ENCODE measurements around the gene C16orf90. TPM values are rescaled to one million over a fixed set of nuclear protein-coding genes. Genes with fewer than 3 reads are reported as not detected.
"Not testable (repeated sequence)": the region's sequence is repeated elsewhere in the genome, so short reads cannot be mapped to it uniquely, and the experiment has no call there.

The C16orf90 gene
- total and polyA plus RNA-seq, 8 donors, result not detected

DNA sequence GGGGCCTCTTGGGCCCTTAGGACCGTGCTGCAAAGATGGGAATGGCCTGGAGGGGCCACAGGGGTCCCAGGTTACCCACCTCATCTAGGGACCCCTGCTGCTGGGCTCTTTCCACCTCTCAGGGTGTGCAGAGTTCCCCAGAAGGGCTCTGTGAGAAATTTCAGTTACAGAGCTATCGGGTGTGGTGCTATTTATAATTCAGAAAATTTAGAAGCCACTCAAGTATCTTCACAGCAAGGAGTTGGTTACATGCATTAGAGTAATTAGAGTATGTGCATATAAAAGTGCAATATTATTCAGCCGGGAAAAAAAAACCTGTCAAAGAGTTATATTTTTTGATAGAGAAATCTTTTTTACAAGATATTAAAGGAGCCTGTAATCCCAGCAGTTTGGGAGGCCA lies 18.9 kb downstream of the C16orf90 start:
- no peak for DNase-seq
- FAIRE-seq, result no peak
- Histone ChIP-seq H3K27ac (no peak overlapping the region), H3K27me3 (no peaks in the 10 kb centered on the region), H3K9me3 (no peaks in the 10 kb centered on the region), H3K36me3 (peaks cover 0 to 10% (median 0%) of the 10 kb centered on the region in 3 donors), H3K4me3 (no peak overlapping the region), H3K4me1 (no peaks in the 10 kb centered on the region)
- TF ChIP-seq, protein P1, sequence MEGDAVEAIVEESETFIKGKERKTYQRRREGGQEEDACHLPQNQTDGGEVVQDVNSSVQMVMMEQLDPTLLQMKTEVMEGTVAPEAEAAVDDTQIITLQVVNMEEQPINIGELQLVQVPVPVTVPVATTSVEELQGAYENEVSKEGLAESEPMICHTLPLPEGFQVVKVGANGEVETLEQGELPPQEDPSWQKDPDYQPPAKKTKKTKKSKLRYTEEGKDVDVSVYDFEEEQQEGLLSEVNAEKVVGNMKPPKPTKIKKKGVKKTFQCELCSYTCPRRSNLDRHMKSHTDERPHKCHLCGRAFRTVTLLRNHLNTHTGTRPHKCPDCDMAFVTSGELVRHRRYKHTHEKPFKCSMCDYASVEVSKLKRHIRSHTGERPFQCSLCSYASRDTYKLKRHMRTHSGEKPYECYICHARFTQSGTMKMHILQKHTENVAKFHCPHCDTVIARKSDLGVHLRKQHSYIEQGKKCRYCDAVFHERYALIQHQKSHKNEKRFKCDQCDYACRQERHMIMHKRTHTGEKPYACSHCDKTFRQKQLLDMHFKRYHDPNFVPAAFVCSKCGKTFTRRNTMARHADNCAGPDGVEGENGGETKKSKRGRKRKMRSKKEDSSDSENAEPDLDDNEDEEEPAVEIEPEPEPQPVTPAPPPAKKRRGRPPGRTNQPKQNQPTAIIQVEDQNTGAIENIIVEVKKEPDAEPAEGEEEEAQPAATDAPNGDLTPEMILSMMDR (IDR thresholded peaks at IDR 0.05), result no peak
- WGBS, 2 donors, result 89 to 97% methylated on average over 3 of the region's 3 CpGs
- ATAC-seq, result no peak
- intact Hi-C loops (cut with DNase I), result no loop called here

DNA sequence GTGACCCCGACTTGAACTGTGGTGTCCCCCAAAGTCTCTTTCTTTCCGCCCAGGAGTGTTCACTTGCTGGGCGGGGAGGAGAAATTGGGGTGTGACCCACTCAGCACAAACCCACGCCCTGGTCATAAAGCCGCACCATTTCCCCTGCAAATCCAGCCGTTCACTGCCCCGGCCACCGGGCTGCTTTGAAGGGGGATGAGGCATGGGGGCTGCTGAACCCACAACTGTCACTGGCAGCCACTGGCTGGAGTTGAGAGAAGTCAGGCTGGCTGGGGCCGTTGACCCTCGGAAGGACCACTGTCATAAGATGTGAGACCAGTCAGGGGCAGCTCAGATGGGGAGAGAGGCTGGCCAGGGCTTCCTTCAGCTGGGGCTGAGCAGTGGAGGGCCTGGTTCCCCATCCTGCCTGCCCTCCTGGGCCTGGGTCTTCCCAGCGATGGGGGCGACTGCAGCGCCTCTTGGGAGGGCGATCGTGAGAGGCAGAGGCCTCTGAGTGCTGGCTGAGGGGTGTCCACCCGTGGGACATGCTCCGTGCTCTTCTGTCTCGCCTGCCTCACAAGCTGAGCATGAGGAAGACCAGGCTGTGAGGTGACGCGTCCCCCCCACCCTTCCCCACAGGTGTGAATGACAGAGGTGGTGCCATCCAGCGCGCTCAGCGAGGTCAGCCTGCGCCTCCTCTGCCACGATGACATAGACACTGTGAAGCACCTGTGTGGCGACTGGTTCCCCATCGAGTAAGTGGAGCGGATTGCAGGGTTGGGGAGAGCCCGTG lies 19.5 kb downstream of the C16orf90 start:
- Histone ChIP-seq H3K36me3 (peaks cover 0 to 10% (median 0%) of the 10 kb centered on the region in 3 donors), H3K4me1 (no peaks in the 10 kb centered on the region), H3K4me3 (no peak overlapping the region), H3K27ac (no peak overlapping the region), H3K27me3 (no peaks in the 10 kb centered on the region), H3K9me3 (no peaks in the 10 kb centered on the region)
- ATAC-seq (no peak), DNase-seq (peak in 1 of 6 donors; percentile 51), FAIRE-seq (no peak)
- TF ChIP-seq, protein P1 (IDR thresholded peaks at IDR 0.05), result no peak
- 91 to 94% methylated on average over 27 to 29 of the region's 29 CpGs for WGBS, 2 donors
- intact Hi-C loops (cut with DNase I), result no loop called here

DNA sequence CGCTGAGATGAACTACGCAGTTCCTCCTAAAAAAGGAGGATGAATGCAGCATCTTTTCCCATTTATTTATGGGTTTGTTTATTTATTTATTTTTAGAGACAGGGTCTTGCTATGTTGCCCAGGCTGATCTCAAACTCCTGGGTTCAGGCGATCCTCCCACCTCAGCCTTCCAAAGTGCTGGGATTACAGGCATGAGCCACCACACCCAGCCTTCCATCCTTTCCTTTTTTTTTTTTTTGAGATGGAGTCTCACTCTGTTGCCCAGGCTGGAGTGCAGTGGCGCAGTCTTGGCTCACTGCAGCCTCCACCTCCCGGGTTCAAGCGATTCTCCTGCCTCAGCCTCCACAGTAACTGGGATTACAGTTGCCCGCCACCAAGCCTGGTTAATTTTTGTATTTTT lies 20.4 kb downstream of the C16orf90 start:
- intact Hi-C loops (cut with DNase I), result not testable (repeated sequence)
- WGBS, 2 donors, result 95 to 96% methylated on average over 6 to 7 of the region's 7 CpGs

DNA sequence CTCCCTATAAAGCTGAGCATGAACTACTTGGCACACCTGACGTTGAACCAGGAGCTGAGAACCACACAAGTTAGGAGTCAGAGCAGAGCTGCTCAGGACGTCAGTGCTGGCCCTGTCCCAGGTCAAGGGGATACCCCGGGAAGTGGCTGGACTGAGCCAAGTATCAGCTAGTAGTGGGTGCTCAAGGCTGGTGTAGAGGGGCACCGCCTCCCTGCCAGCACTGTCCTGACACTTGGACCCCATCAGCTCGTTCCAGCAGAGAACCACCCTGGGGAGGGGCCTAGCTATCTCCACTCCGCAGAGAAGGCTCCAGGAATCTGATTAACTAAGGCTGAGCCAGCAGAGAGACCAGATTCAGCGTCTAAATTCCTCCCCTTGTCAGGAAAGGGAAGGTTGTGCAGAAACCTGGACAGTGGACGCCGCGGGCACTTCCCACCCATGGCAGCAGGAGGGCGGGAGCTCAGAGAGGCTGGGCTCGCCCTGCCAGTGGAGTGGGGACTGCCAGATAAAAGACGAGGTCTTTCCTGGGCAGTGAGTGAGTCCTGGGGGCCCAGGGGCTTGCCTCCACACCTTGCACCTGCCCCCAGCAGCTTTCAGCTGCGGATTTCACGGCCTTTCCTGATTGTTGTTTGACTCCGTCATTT lies 21.0 kb downstream of the C16orf90 start:
- TF ChIP-seq, protein P1 (IDR thresholded peaks at IDR 0.05), result no peak
- no peaks in the 10 kb centered on the region for H3K27me3 ChIP-seq
- H3K27ac ChIP-seq, result no peak overlapping the region
- WGBS, 2 donors, result 69 to 70% methylated on average over 16 of the region's 16 CpGs
- no peaks in the 10 kb centered on the region for H3K9me3 ChIP-seq
- intact Hi-C loops (cut with DNase I), result no loop called here
- DNase-seq (no peak), ATAC-seq (peak in 3 of 4 donors; percentile 34 to 55 (median 36)), FAIRE-seq (no peak)
- peaks cover 0 to under 1% (median 0%) of the 10 kb centered on the region in 3 donors for H3K36me3 ChIP-seq
- H3K4me3 ChIP-seq, result no peak overlapping the region
- no peaks in the 10 kb centered on the region for H3K4me1 ChIP-seq

More for the DNA sequence above, 20.4 kb downstream of the C16orf90 start:
- ATAC-seq, DNase-seq, H3K9me3 ChIP-seq, H3K4me3 ChIP-seq, FAIRE-seq, H3K36me3 ChIP-seq, H3K27me3 ChIP-seq, H3K27ac ChIP-seq, H3K4me1 ChIP-seq: not testable (repeated sequence)

DNA sequence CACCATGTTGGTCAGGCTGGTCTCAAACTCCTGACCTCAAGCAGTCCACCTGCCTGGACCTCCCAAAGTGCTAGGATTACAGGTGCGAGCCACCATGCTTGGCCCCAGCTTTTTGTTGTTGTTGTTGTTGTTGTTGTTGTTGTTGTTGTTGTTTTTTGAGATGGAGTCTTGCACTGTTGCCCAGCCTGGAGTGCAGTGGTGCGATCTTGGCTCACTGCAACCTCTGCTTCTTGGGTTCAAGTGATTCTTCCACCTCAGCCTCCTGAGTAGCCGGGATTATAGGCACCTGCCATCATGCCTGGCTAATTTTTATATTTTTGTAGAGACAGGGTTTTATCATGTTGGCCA lies 21.7 kb downstream of the C16orf90 start:
- H3K4me1 ChIP-seq; intact Hi-C loops (cut with DNase I); ATAC-seq; H3K36me3 ChIP-seq; H3K27me3 ChIP-seq; H3K4me3 ChIP-seq; FAIRE-seq; H3K27ac ChIP-seq; H3K9me3 ChIP-seq: not testable (repeated sequence)
- 85 to 100% methylated on average over 3 of the region's 3 CpGs for WGBS, 2 donors
- DNase-seq, result peak in 1 of 6 donors; percentile 2
